ENCODE measurements around the gene LHFPL6.

LHFPL6 gene

GRCh38 chr13:39329182-39329639, 273.8 kb downstream of the LHFPL6 start:
- DNase-seq (ENCODE audit: low read depth) = no peak
- H3K4me3 ChIP-seq (ENCODE audit: low read depth, low read length) = no peak overlapping the region
- no peak for TF ChIP-seq CTCF (IDR thresholded peaks at IDR 0.05; ENCODE audit: low read depth, low read length, missing control alignments)
- in situ Hi-C loops (cut with HindIII; ENCODE audit: low sequenced_read_pairs) = no loop called here

- no peak overlapping the region for H3K4me3 ChIP-seq (ENCODE audit: low read depth, low read length)
- no peak for DNase-seq (ENCODE audit: low read depth)
- in situ Hi-C loops (cut with HindIII; ENCODE audit: low sequenced_read_pairs) = no loop called here
- TF ChIP-seq CTCF (IDR thresholded peaks at IDR 0.05; ENCODE audit: low read depth, low read length, missing control alignments) = no peak
Measured at GRCh38 chr13:39327172-39327479, 275.9 kb downstream of the LHFPL6 start.

GRCh38 chr13:39326469-39327171, 276.4 kb downstream of the LHFPL6 start:
- in situ Hi-C loops (cut with HindIII; ENCODE audit: low sequenced_read_pairs) = no loop called here
- H3K4me3 ChIP-seq (ENCODE audit: low read depth, low read length) = no peak overlapping the region
- TF ChIP-seq CTCF (IDR thresholded peaks at IDR 0.05; ENCODE audit: low read depth, low read length, missing control alignments) = no peak
- DNase-seq (ENCODE audit: low read depth) = no peak

- DNase-seq (ENCODE audit: low read depth) = no peak
- no peak overlapping the region for H3K4me3 ChIP-seq (ENCODE audit: low read depth, low read length)
- no peak for TF ChIP-seq CTCF (IDR thresholded peaks at IDR 0.05; ENCODE audit: low read depth, low read length, missing control alignments)
- in situ Hi-C loops (cut with HindIII; ENCODE audit: low sequenced_read_pairs) = no loop called here
Measured at GRCh38 chr13:39324806-39325311, 278.1 kb downstream of the LHFPL6 start.

- no peak for DNase-seq (ENCODE audit: low read depth)
- in situ Hi-C loops (cut with HindIII; ENCODE audit: low sequenced_read_pairs) = no loop called here
- TF ChIP-seq CTCF (IDR thresholded peaks at IDR 0.05; ENCODE audit: low read depth, low read length, missing control alignments) = no peak
- H3K4me3 ChIP-seq (ENCODE audit: low read depth, low read length) = no peak overlapping the region
Measured at GRCh38 chr13:39322836-39323585, 280.0 kb downstream of the LHFPL6 start.

GRCh38 chr13:39321574-39321973, 281.4 kb downstream of the LHFPL6 start:
- DNase-seq (ENCODE audit: low read depth) = no peak
- in situ Hi-C loops (cut with HindIII; ENCODE audit: low sequenced_read_pairs) = no loop called here

More at GRCh38 chr13:39321574-39321973, 281.4 kb downstream of the LHFPL6 start:
- TF ChIP-seq CTCF (IDR thresholded peaks at IDR 0.05; ENCODE audit: low read depth, low read length, missing control alignments) = no peak
- no peak overlapping the region for H3K4me3 ChIP-seq (ENCODE audit: low read depth, low read length)

Measured in astrocyte of the cerebellum (primary cell).